ENCODE results near the gene RSF1. TPM values are rescaled to one million over a fixed set of nuclear protein-coding genes. Genes with fewer than 3 reads are reported as not detected.

RSF1 gene
- polyA plus RNA-seq, 1 donor (not counting 4 experiments of a cell fraction or from before 2014, with no cell fraction given) = 20.9 TPM

DNA sequence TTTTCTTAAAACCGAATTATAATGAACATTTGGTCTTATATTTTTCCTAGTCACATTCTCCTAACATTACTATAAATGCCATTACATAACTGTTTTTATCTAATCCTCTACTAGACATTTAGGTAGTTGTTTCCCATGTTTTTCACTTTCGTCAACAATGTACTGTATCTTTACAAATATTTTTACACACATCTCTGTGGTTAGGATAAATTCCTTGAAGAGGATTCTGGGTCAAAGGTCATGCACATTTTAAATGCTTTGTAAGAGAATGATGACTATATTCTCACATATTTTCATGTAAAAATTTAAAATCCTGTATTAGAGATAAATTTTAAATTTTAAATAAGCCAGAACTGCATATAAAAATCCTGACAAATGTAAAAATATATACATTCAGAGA, 121.6 kb downstream of the RSF1 start:
- no peak overlapping the region for H2AFZ ChIP-seq (ENCODE audit: control insufficient read depth, low read length)
- no peak overlapping the region for H3K9ac ChIP-seq (ENCODE audit: control insufficient read depth, extremely low read depth, insufficient read depth, low read length)
- H3K4me3 ChIP-seq (ENCODE audit: control insufficient read depth in 2 of 3, extremely low read depth in 1 of 3, insufficient read depth in 2 of 3, low read depth in 1 of 3, low read length in 3 of 3) = no peak overlapping the region
- DNase-seq (ENCODE audit: low read depth, low spot score) (no peak), FAIRE-seq (no peak)
- no peaks in the 10 kb centered on the region for H3K79me2 ChIP-seq (ENCODE audit: control insufficient read depth, insufficient read depth, low read length)
- H3K4me1 ChIP-seq (ENCODE audit: control insufficient read depth, extremely low read depth, insufficient read depth, low read length) = no peaks in the 10 kb centered on the region
- no peaks in the 10 kb centered on the region for H3K9me3 ChIP-seq (ENCODE audit: control insufficient read depth, low read depth, low read length)
- no peak overlapping the region for H3K4me2 ChIP-seq (ENCODE audit: control insufficient read depth, extremely low read depth, insufficient read depth, low read depth, low read length)
- peaks cover 3% of the 10 kb centered on the region for H4K20me1 ChIP-seq (ENCODE audit: control insufficient read depth, extremely low read depth, insufficient read depth, low read length)
- H3K27ac ChIP-seq (ENCODE audit: control insufficient read depth, insufficient read depth, low read length) = no peak overlapping the region
- TF ChIP-seq, protein P1, sequence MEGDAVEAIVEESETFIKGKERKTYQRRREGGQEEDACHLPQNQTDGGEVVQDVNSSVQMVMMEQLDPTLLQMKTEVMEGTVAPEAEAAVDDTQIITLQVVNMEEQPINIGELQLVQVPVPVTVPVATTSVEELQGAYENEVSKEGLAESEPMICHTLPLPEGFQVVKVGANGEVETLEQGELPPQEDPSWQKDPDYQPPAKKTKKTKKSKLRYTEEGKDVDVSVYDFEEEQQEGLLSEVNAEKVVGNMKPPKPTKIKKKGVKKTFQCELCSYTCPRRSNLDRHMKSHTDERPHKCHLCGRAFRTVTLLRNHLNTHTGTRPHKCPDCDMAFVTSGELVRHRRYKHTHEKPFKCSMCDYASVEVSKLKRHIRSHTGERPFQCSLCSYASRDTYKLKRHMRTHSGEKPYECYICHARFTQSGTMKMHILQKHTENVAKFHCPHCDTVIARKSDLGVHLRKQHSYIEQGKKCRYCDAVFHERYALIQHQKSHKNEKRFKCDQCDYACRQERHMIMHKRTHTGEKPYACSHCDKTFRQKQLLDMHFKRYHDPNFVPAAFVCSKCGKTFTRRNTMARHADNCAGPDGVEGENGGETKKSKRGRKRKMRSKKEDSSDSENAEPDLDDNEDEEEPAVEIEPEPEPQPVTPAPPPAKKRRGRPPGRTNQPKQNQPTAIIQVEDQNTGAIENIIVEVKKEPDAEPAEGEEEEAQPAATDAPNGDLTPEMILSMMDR (optimal IDR thresholded peaks at IDR 0.05 in 1 of 3, IDR thresholded peaks at IDR 0.05 in 1 of 3, conservative IDR thresholded peaks at IDR 0.05 in 1 of 3; ENCODE audit: extremely low read depth in 1 of 3, insufficient read depth in 2 of 3, low read length in 3 of 3) = no peak
- TF ChIP-seq EZH2 (IDR thresholded peaks at IDR 0.05; ENCODE audit: low read length) = no peak
- dilution Hi-C loops (cut with MboI; ENCODE audit: extremely low pct_ligation_motif_present, low sequenced_read_pairs) = no loop called here
- no peaks in the 10 kb centered on the region for H3K27me3 ChIP-seq (ENCODE audit: control insufficient read depth, extremely low read depth, insufficient read depth, low read length)
- H3K9me1 ChIP-seq (ENCODE audit: control insufficient read depth, extremely low read depth, insufficient read depth, low read length) = no peaks in the 10 kb centered on the region
- peaks cover 6 to 7% of the 10 kb centered on the region in 2 experiments for H3K36me3 ChIP-seq (ENCODE audit: control insufficient read depth in 2 of 2, extremely low read depth in 1 of 2, insufficient read depth in 2 of 2, low read length in 2 of 2)

DNA sequence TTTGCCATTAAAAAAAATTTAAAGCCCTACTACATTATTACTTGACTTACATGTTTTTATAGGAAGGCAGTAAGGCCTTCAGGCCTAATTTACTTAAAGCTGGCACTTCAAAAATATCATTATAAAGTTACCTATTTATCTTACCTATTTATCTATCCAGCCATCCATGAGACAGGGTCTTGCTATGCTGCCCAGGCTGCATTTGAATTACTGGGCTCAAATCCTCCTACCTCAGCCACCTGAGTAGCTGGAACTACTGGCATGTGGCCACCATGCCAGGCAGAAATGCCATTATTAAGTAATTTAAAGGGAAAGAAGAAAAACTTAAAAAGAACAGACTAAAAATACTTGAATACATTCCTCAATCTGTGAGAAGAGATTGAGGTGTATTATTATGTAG, 122.7 kb downstream of the RSF1 start:
- no peak for TF ChIP-seq EZH2 (IDR thresholded peaks at IDR 0.05; ENCODE audit: low read length)
- TF ChIP-seq, protein P1 (optimal IDR thresholded peaks at IDR 0.05 in 1 of 3, IDR thresholded peaks at IDR 0.05 in 1 of 3, conservative IDR thresholded peaks at IDR 0.05 in 1 of 3; ENCODE audit: extremely low read depth in 1 of 3, insufficient read depth in 2 of 3, low read length in 3 of 3) = no peak
- no peaks in the 10 kb centered on the region for H3K79me2 ChIP-seq (ENCODE audit: control insufficient read depth, insufficient read depth, low read length)
- H3K27me3 ChIP-seq (ENCODE audit: control insufficient read depth, extremely low read depth, insufficient read depth, low read length) = no peaks in the 10 kb centered on the region
- no peak overlapping the region for H2AFZ ChIP-seq (ENCODE audit: control insufficient read depth, low read length)
- H3K4me3 ChIP-seq (ENCODE audit: control insufficient read depth in 2 of 3, extremely low read depth in 1 of 3, insufficient read depth in 2 of 3, low read depth in 1 of 3, low read length in 3 of 3) = no peak overlapping the region
- H4K20me1 ChIP-seq (ENCODE audit: control insufficient read depth, extremely low read depth, insufficient read depth, low read length) = peaks cover 3% of the 10 kb centered on the region
- DNase-seq (ENCODE audit: low read depth, low spot score) (no peak), FAIRE-seq (no peak)
- H3K4me1 ChIP-seq (ENCODE audit: control insufficient read depth, extremely low read depth, insufficient read depth, low read length) = no peaks in the 10 kb centered on the region
- no peaks in the 10 kb centered on the region for H3K9me1 ChIP-seq (ENCODE audit: control insufficient read depth, extremely low read depth, insufficient read depth, low read length)
- no peaks in the 10 kb centered on the region for H3K9me3 ChIP-seq (ENCODE audit: control insufficient read depth, low read depth, low read length)
- H3K27ac ChIP-seq (ENCODE audit: control insufficient read depth, insufficient read depth, low read length) = no peak overlapping the region
- H3K4me2 ChIP-seq (ENCODE audit: control insufficient read depth, extremely low read depth, insufficient read depth, low read depth, low read length) = no peak overlapping the region
- no peak overlapping the region for H3K9ac ChIP-seq (ENCODE audit: control insufficient read depth, extremely low read depth, insufficient read depth, low read length)
- dilution Hi-C loops (cut with MboI; ENCODE audit: extremely low pct_ligation_motif_present, low sequenced_read_pairs) = no loop called here
- H3K36me3 ChIP-seq (ENCODE audit: control insufficient read depth in 2 of 2, extremely low read depth in 1 of 2, insufficient read depth in 2 of 2, low read length in 2 of 2) = peaks cover 6 to 7% of the 10 kb centered on the region in 2 experiments
